ENCODE data around the gene OLFML3.

Gene OLFML3

DNA sequence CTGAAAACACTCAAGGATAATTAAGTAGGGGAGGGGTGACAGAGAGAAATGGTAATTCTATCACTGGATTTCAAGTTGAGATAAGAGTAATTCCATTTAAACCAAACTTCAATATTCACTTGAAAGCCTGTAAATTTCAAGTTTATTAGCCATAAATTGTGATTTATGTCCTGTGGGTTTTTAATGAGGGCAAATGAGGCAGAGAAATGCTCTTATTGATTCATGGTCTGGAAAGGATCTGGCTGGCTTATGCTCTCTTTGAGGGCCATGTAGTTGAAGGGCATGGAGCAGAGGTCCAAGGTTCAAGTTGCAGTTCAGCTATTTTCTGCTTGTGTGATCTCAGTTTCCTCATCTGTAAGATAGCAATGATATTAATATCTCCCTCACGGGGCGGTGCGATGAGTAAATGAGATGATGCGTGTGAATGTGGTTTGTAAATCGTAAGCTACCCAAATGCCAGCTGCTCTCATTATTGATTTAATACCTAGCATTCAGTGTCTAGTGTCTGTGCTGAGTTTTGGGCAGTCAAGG, 12.3 kb downstream of the OLFML3 start:
- no peaks in the 10 kb centered on the region for H3K36me3 ChIP-seq (replicated peaks; ENCODE audit: insufficient read depth, low read length)
- H3K27ac ChIP-seq (ENCODE audit: low read length) = no peak overlapping the region
- H3K4me2 ChIP-seq (ENCODE audit: low read depth, low read length) = no peak overlapping the region
- no peaks in the 10 kb centered on the region for H3K27me3 ChIP-seq (replicated peaks; ENCODE audit: insufficient read depth, low read length)
- no peak for DNase-seq
- H3K4me3 ChIP-seq (ENCODE audit: low read length) = no peak overlapping the region
- no peaks in the 10 kb centered on the region for H4K20me1 ChIP-seq (ENCODE audit: insufficient read depth, low read length)
- no peaks in the 10 kb centered on the region for H3K4me1 ChIP-seq (ENCODE audit: low read length)
- no peak overlapping the region for H2AFZ ChIP-seq (ENCODE audit: low read length)
- TF ChIP-seq, protein P1, sequence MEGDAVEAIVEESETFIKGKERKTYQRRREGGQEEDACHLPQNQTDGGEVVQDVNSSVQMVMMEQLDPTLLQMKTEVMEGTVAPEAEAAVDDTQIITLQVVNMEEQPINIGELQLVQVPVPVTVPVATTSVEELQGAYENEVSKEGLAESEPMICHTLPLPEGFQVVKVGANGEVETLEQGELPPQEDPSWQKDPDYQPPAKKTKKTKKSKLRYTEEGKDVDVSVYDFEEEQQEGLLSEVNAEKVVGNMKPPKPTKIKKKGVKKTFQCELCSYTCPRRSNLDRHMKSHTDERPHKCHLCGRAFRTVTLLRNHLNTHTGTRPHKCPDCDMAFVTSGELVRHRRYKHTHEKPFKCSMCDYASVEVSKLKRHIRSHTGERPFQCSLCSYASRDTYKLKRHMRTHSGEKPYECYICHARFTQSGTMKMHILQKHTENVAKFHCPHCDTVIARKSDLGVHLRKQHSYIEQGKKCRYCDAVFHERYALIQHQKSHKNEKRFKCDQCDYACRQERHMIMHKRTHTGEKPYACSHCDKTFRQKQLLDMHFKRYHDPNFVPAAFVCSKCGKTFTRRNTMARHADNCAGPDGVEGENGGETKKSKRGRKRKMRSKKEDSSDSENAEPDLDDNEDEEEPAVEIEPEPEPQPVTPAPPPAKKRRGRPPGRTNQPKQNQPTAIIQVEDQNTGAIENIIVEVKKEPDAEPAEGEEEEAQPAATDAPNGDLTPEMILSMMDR (IDR thresholded peaks at IDR 0.05; ENCODE audit: low read length) = no peak
- TF ChIP-seq EZH2 (optimal IDR thresholded peaks at IDR 0.05; ENCODE audit: low read depth, low read length) = no peak
- TF ChIP-seq EZH2phosphoT487 (IDR thresholded peaks at IDR 0.05; ENCODE audit: low read length) = no peak
- H3K79me2 ChIP-seq (ENCODE audit: low read length) = no peaks in the 10 kb centered on the region
- H3K9ac ChIP-seq (ENCODE audit: low read length) = no peak overlapping the region
- H3K9me2 ChIP-seq (replicated peaks; ENCODE audit: insufficient read depth, low read length) = no peaks in the 10 kb centered on the region
- H3F3A ChIP-seq (ENCODE audit: insufficient read depth, low read length) = no peaks in the 10 kb centered on the region
- no peaks in the 10 kb centered on the region for H3K9me3 ChIP-seq (replicated peaks; ENCODE audit: insufficient read depth, low read length)

DNA sequence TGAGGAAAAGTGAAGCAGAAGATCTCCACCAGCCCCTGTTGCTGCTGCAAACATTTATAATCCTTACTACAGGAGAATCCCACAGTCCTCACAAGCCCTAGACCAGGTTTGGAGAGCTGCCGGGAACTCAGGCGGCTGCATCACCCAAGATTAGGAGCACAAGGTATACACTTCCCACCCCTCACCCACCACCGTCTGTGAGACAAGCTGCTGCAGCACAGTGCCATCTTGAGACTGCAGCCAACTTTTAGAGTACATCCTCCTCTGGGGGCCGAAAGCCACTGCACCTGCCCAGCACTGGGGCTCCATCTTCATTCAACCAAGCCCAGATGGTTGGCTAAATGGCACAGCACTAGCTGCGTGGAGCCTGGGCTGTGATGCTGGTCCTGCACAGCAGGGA, 13.8 kb downstream of the OLFML3 start:
- Histone ChIP-seq H2AFZ (ENCODE audit: low read length) (no peak overlapping the region), H3K4me2 (ENCODE audit: low read depth, low read length) (no peak overlapping the region), H3K9me2 (replicated peaks; ENCODE audit: insufficient read depth, low read length) (no peaks in the 10 kb centered on the region), H3K27me3 (replicated peaks; ENCODE audit: insufficient read depth, low read length) (no peaks in the 10 kb centered on the region), H3K9ac (ENCODE audit: low read length) (no peak overlapping the region), H3K79me2 (ENCODE audit: low read length) (no peaks in the 10 kb centered on the region), H3F3A (ENCODE audit: insufficient read depth, low read length) (no peaks in the 10 kb centered on the region), H3K4me1 (ENCODE audit: low read length) (no peaks in the 10 kb centered on the region), H3K4me3 (ENCODE audit: low read length) (no peak overlapping the region), H3K27ac (ENCODE audit: low read length) (no peak overlapping the region), H3K36me3 (replicated peaks; ENCODE audit: insufficient read depth, low read length) (no peaks in the 10 kb centered on the region), H4K20me1 (ENCODE audit: insufficient read depth, low read length) (no peaks in the 10 kb centered on the region), H3K9me3 (replicated peaks; ENCODE audit: insufficient read depth, low read length) (no peaks in the 10 kb centered on the region)
- no peak for TF ChIP-seq EZH2phosphoT487 (IDR thresholded peaks at IDR 0.05; ENCODE audit: low read length)
- no peak for TF ChIP-seq EZH2 (optimal IDR thresholded peaks at IDR 0.05; ENCODE audit: low read depth, low read length)
- TF ChIP-seq, protein P1 (IDR thresholded peaks at IDR 0.05; ENCODE audit: low read length) = no peak
- DNase-seq = no peak

DNA sequence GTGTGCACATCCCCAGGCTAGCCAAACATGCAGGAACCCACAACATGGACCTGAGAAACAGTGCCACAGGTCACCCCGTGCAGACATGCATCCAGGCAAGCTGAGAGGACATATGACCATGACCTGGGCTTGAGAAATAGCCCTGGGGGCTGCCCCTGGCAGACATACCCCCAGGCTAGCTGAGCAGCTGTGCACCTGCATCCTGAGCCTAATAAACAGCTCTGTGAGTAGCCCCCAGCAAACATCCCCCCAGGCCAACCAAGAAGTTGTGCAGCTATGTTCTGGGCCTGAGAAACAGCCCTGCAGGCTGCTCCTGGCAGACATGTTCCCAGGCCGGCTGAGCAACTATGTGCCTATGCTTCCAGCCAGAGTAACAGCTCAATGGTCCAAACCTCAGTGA, 14.5 kb downstream of the OLFML3 start:
- Histone ChIP-seq H3K4me1 (ENCODE audit: low read length) (no peaks in the 10 kb centered on the region), H3K4me2 (ENCODE audit: low read depth, low read length) (no peak overlapping the region), H3K79me2 (ENCODE audit: low read length) (no peaks in the 10 kb centered on the region), H3K27ac (ENCODE audit: low read length) (no peak overlapping the region), H3K4me3 (ENCODE audit: low read length) (no peak overlapping the region), H3K36me3 (replicated peaks; ENCODE audit: insufficient read depth, low read length) (no peaks in the 10 kb centered on the region), H3F3A (ENCODE audit: insufficient read depth, low read length) (no peaks in the 10 kb centered on the region), H3K9me3 (replicated peaks; ENCODE audit: insufficient read depth, low read length) (no peaks in the 10 kb centered on the region), H4K20me1 (ENCODE audit: insufficient read depth, low read length) (no peaks in the 10 kb centered on the region), H2AFZ (ENCODE audit: low read length) (no peak overlapping the region), H3K9ac (ENCODE audit: low read length) (no peak overlapping the region), H3K27me3 (replicated peaks; ENCODE audit: insufficient read depth, low read length) (no peaks in the 10 kb centered on the region), H3K9me2 (replicated peaks; ENCODE audit: insufficient read depth, low read length) (no peaks in the 10 kb centered on the region)
- no peak for TF ChIP-seq EZH2phosphoT487 (IDR thresholded peaks at IDR 0.05; ENCODE audit: low read length)
- no peak for TF ChIP-seq EZH2 (optimal IDR thresholded peaks at IDR 0.05; ENCODE audit: low read depth, low read length)
- TF ChIP-seq, protein P1 (IDR thresholded peaks at IDR 0.05; ENCODE audit: low read length) = no peak
- DNase-seq = no peak

Measured in MM.1S (cell line).